Caco-2 (cell line): ENCODE data around the gene MIEN1. TPM values are rescaled to one million over a fixed set of nuclear protein-coding genes. Genes with fewer than 3 reads are reported as not detected.
"Not testable (repeated sequence)": the region's sequence is repeated elsewhere in the genome, so short reads cannot be mapped to it uniquely, and the experiment has no call there.

Source experiments
- BruUV-seq: library from RNA; stranded (reverse); fragments of 400-500 nt; replicated peaks from 2 replicates; lab custom pipeline; 2021; lab: Mats Ljungman, UMichigan
- CTCF ChIA-PET: fragments of 300-600 bp; sonication (Branson Sonifier 250); formaldehyde crosslinking; loops from one replicate; lab custom pipeline; 2022; ENCODE audit warnings: antibody characterized with exemption; lab: Charles Lee
- POLR2A ChIA-PET: fragments of 300-600 bp; sonication (Branson Sonifier 250); formaldehyde crosslinking; loops from one replicate; lab custom pipeline; 2022; ENCODE audit warnings: antibody characterized with exemption; lab: Charles Lee
- DNase-seq, 2 experiments: peaks; one replicate each; pipeline versions ENCODE4 v3.0.0 to v3.0.0-alpha.2; 2020 to 2022
- H3K27me3 ChIP-seq: replicated peaks from 2 replicates; pipeline ENCODE4 v1.6.0; 2011; ENCODE audit warnings: low read length; ENCODE audit not compliant: control insufficient read depth, insufficient read depth
- H3K36me3 ChIP-seq: 2 replicates; pipeline ENCODE4 v1.5.1; 2011; ENCODE audit warnings: low read length; ENCODE audit not compliant: control insufficient read depth, insufficient read depth
- H3K4me1 ChIP-seq: fragments of 250-450 bp; sonication (Bioruptor Pico); 2 replicates; pipeline ENCODE4 v1.5.1; 2020; ENCODE audit warnings: mild to moderate bottlenecking
- H3K4me3 ChIP-seq: 2 replicates; pipeline ENCODE4 v1.5.1; 2011; ENCODE audit warnings: low read depth, mild to moderate bottlenecking, control low read depth, low read length
- H3K9me3 ChIP-seq: fragments of 250-450 bp; sonication (Bioruptor Pico); 2 replicates; pipeline ENCODE4 v1.5.1; 2020; ENCODE audit warnings: mild to moderate bottlenecking, moderate library complexity
- H3K27ac Mint-ChIP-seq: one replicate; pipeline ENCODE4 v1.8.0; 2022; ENCODE audit warnings: mixed read lengths; ENCODE audit not compliant: unreplicated experiment
- H3K27me3 Mint-ChIP-seq: one replicate; pipeline ENCODE4 v1.8.0; 2022; ENCODE audit warnings: mixed read lengths; ENCODE audit not compliant: insufficient read depth, unreplicated experiment
- H3K36me3 Mint-ChIP-seq: one replicate; pipeline ENCODE4 v1.8.0; 2022; ENCODE audit warnings: mild to moderate bottlenecking, mixed read lengths; ENCODE audit not compliant: insufficient read depth, unreplicated experiment
- H3K4me1 Mint-ChIP-seq: one replicate; pipeline ENCODE4 v1.8.0; 2022; ENCODE audit warnings: low read depth, mixed read lengths; ENCODE audit not compliant: unreplicated experiment
- H3K4me3 Mint-ChIP-seq: one replicate; pipeline ENCODE4 v1.8.0; 2022; ENCODE audit warnings: mild to moderate bottlenecking, moderate library complexity, mixed read lengths; ENCODE audit not compliant: unreplicated experiment
- H3K9me3 Mint-ChIP-seq: one replicate; pipeline ENCODE4 v1.8.0; 2022; ENCODE audit warnings: mixed read lengths; ENCODE audit not compliant: unreplicated experiment
- intact Hi-C: fragments of 100-400 bp; cut with micrococcal nuclease; formaldehyde crosslinking; loops from one replicate; pipeline ENCODE4 v1.10.0; 2022; ENCODE audit not compliant: unreplicated experiment
- total RNA-seq: library from RNA; stranded (reverse); gene quantifications from 2 replicates; pipeline ENCODE4 v1.2.3, GENCODE V29; 2022
- TF ChIP-seq, protein P1 (sequence below), 2 experiments: fragments of 200-600 bp in 1 of 2; IDR thresholded peaks; 1 replicate in 1 of 2; 2 replicates in 1 of 2; pipeline versions ENCODE4 v1.5.1 to v1.8.0; 2011 to 2022; ENCODE audit warnings: antibody characterized with exemption in 1 of 2, control low read depth in 1 of 2, inconsistent platforms in 1 of 2, low read depth in 1 of 2, low read length in 1 of 2, mild to moderate bottlenecking in 1 of 2, moderate library complexity in 1 of 2; ENCODE audit not compliant: insufficient read depth in 1 of 2, severe bottlenecking in 1 of 2, unreplicated experiment in 1 of 2

The MIEN1 gene
- total RNA-seq, 1 experiment from 2014 or later = 42.9 TPM

DNA sequence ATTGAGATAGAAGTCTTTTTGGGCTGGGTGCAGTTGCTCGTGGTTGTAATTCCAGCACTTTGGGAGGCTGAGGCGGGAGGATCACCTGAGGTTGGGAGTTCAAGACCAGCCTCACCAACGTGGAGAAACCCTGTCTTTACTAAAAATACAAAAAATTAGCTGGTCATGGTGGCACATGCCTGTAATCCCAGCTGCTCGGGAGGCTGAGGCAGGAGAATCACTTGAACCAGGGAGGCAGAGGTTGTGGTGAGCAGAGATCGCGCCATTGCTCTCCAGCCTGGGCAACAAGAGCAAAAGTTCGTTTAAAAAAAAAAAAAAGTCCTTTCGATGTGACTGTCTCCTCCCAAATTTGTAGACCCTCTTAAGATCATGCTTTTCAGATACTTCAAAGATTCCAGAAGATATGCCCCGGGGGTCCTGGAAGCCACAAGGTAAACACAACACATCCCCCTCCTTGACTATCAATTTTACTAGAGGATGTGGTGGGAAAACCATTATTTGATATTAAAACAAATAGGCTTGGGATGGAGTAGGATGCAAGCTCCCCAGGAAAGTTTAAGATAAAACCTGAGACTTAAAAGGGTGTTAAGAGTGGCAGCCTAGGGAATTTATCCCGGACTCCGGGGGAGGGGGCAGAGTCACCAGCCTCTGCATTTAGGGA lies 31.0 kb downstream of the MIEN1 start:
- Mint-ChIP-seq H3K4me3 (peak overlapping the region; percentile 99), H3K36me3 (peaks cover 13% of the 10 kb centered on the region), H3K4me1 (peaks cover 42% of the 10 kb centered on the region), H3K27ac (peak overlapping the region; percentile 98)
- H3K4me1 ChIP-seq = peaks cover 67% of the 10 kb centered on the region
- not testable (repeated sequence) for H3K36me3 ChIP-seq, H3K9me3 ChIP-seq, DNase-seq, H3K27me3 Mint-ChIP-seq, H3K9me3 Mint-ChIP-seq, H3K27me3 ChIP-seq
- ChIA-PET POLR2A (interaction anchor here (0.6 to 2.7 kb wide), 4 partner anchors 11 to 37 kb away, joined by 3 to 32 read pairs (median 12); partner anchors contain the start of genes MIEN1 and PGAP3), CTCF (interaction anchor here (0.7 to 2.5 kb wide), 11 partner anchors 11 to 455 kb away, joined by 3 to 20 read pairs (median 7); partner anchors contain the start of genes MIEN1, PGAP3 and PNMT)
- BruUV-seq = TSS peak; percentile 76
- peak overlapping the region; percentile 84 for H3K4me3 ChIP-seq
- intact Hi-C loops = loop anchor here (1.0 kb wide), 1 partner anchor 11 kb away; the partner anchor contains the start of gene PGAP3

DNA sequence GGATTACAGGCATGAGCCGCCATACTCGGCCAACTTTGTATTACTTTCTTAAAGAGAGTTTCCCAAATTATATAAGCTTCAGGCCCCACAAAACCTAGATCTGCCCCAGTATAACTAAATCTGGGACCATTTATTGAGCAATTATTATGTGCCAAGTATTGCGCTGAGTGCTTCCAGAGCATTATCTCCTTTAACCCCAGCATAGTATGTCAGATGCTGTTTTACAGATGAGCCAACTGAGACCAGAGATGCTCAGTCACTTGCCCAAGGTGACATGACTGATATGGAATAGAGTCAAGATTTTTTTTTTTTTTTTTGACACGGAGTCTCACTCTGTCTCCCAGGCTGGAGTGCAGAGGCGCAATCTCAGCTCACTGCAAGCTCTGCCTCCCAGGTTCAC lies 32.4 kb downstream of the MIEN1 start:
- Mint-ChIP-seq H3K4me1 (peaks cover 45% of the 10 kb centered on the region), H3K36me3 (peaks cover 11% of the 10 kb centered on the region), H3K4me3 (no peak overlapping the region), H3K27ac (no peak overlapping the region), H3K9me3 (no peaks in the 10 kb centered on the region), H3K27me3 (no peaks in the 10 kb centered on the region)
- TF ChIP-seq, protein P1, sequence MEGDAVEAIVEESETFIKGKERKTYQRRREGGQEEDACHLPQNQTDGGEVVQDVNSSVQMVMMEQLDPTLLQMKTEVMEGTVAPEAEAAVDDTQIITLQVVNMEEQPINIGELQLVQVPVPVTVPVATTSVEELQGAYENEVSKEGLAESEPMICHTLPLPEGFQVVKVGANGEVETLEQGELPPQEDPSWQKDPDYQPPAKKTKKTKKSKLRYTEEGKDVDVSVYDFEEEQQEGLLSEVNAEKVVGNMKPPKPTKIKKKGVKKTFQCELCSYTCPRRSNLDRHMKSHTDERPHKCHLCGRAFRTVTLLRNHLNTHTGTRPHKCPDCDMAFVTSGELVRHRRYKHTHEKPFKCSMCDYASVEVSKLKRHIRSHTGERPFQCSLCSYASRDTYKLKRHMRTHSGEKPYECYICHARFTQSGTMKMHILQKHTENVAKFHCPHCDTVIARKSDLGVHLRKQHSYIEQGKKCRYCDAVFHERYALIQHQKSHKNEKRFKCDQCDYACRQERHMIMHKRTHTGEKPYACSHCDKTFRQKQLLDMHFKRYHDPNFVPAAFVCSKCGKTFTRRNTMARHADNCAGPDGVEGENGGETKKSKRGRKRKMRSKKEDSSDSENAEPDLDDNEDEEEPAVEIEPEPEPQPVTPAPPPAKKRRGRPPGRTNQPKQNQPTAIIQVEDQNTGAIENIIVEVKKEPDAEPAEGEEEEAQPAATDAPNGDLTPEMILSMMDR (IDR thresholded peaks at IDR 0.05; ENCODE audit: insufficient read depth in 1 of 2, low read depth in 1 of 2, low read length in 1 of 2, severe bottlenecking in 1 of 2, unreplicated experiment in 1 of 2) = no peak
- DNase-seq = no peak
- ChIA-PET CTCF (no interaction called here), POLR2A (no interaction called here)
- peaks cover 61% of the 10 kb centered on the region for H3K4me1 ChIP-seq
- H3K4me3 ChIP-seq = no peak overlapping the region
- intact Hi-C loops = no loop called here
- H3K36me3 ChIP-seq = no peaks in the 10 kb centered on the region
- H3K27me3 ChIP-seq = no peaks in the 10 kb centered on the region
- BruUV-seq = no TSS peak
- H3K9me3 ChIP-seq = no peaks in the 10 kb centered on the region

DNA sequence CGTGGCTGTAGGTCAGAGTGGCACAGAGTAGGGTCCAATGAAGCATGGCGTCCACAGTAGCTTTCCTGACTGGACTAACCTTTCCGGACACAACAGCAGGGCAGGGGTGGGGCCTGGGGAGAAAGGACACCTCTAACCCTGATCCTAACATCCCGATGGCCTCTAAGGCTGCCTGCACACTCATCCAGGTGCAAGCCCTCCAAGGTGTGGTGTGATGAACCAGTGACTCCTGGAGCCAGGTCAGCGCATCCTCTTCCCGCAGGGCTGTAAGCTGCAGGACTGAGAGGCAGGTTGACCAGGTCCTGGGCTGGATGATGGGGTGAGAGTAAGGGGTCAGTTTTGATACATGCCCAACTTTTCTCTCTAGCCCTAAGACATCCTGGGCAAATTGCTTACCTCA lies 33.6 kb downstream of the MIEN1 start:
- ChIA-PET CTCF (interaction anchor here (2.2 kb wide), 1 partner anchor 25 kb away, joined by 15 read pairs; no protein-coding TSS in a partner anchor), POLR2A (no interaction called here)
- no peaks in the 10 kb centered on the region for H3K27me3 Mint-ChIP-seq
- TF ChIP-seq, protein P1 (IDR thresholded peaks at IDR 0.05; ENCODE audit: insufficient read depth in 1 of 2, low read depth in 1 of 2, low read length in 1 of 2, severe bottlenecking in 1 of 2, unreplicated experiment in 1 of 2) = no peak
- Histone ChIP-seq H3K36me3 (no peaks in the 10 kb centered on the region), H3K4me3 (no peak overlapping the region), H3K9me3 (no peaks in the 10 kb centered on the region), H3K4me1 (peaks cover 48% of the 10 kb centered on the region), H3K27me3 (no peaks in the 10 kb centered on the region)
- no TSS peak for BruUV-seq
- H3K27ac Mint-ChIP-seq = no peak overlapping the region
- H3K36me3 Mint-ChIP-seq = peaks cover 11% of the 10 kb centered on the region
- H3K4me1 Mint-ChIP-seq = peaks cover 43% of the 10 kb centered on the region
- no peak overlapping the region for H3K4me3 Mint-ChIP-seq
- intact Hi-C loops = no loop called here
- H3K9me3 Mint-ChIP-seq = no peaks in the 10 kb centered on the region
- no peak for DNase-seq
